ENCODE measurements around the gene KHDC1.
"Not testable (repeated sequence)": the region's sequence is repeated elsewhere in the genome, so short reads cannot be mapped to it uniquely, and the experiment has no call there.

KHDC1 gene

GRCh38 chr6:73248192-73248903 is 14.6 kb downstream of the KHDC1 start:
- DNase-seq = no peak

GRCh38 chr6:73242001-73242400 is 21.0 kb downstream of the KHDC1 start:
- DNase-seq = no peak

GRCh38 chr6:73240730-73241129 is 22.3 kb downstream of the KHDC1 start:
- DNase-seq = no peak

- DNase-seq = no peak
Observed at GRCh38 chr6:73236144-73236750, 26.7 kb downstream of the KHDC1 start.

- no peak for DNase-seq
Observed at GRCh38 chr6:73234733-73235132, 28.3 kb downstream of the KHDC1 start.

- not testable (repeated sequence) for DNase-seq
Observed at GRCh38 chr6:73233971-73234370, 29.0 kb downstream of the KHDC1 start.

GRCh38 chr6:73233048-73233447 is 29.9 kb downstream of the KHDC1 start:
- no peak for DNase-seq

- no peak for DNase-seq
Observed at GRCh38 chr6:73231986-73232391, 31.0 kb downstream of the KHDC1 start.

- no peak for DNase-seq
Observed at GRCh38 chr6:73227606-73228255, 35.3 kb downstream of the KHDC1 start.

GRCh38 chr6:73225396-73225795 is 37.6 kb downstream of the KHDC1 start, which contains the start of gene KHDC1L:
KHDC1L (minus strand) TSS chr6:73225496; CDS start chr6:73225408, 88 bp downstream.
- no peak for DNase-seq

GRCh38 chr6:73216859-73217258 is 46.1 kb downstream of the KHDC1 start:
- no peak for DNase-seq

GRCh38 chr6:73209117-73209516 is 53.9 kb downstream of the KHDC1 start:
- DNase-seq = no peak

- DNase-seq = no peak
Observed at GRCh38 chr6:73207221-73207837, 55.7 kb downstream of the KHDC1 start.

- no peak for DNase-seq
Observed at GRCh38 chr6:73204252-73204651, 58.7 kb downstream of the KHDC1 start.

- no peak for DNase-seq
Observed at GRCh38 chr6:73203098-73203497, 59.9 kb downstream of the KHDC1 start.

GRCh38 chr6:73200735-73201134 is 62.3 kb downstream of the KHDC1 start:
- DNase-seq = no peak

- DNase-seq = no peak
Observed at GRCh38 chr6:73200247-73200646, 62.7 kb downstream of the KHDC1 start.

- no peak for DNase-seq
Observed at GRCh38 chr6:73194744-73195143, 68.3 kb downstream of the KHDC1 start.

- not testable (repeated sequence) for DNase-seq
Observed at GRCh38 chr6:73193302-73193701, 69.7 kb downstream of the KHDC1 start.
